ENCODE data around the gene APOBEC3B.
"Not testable (repeated sequence)": the region's sequence is repeated elsewhere in the genome, so short reads cannot be mapped to it uniquely, and the experiment has no call there.

DNA sequence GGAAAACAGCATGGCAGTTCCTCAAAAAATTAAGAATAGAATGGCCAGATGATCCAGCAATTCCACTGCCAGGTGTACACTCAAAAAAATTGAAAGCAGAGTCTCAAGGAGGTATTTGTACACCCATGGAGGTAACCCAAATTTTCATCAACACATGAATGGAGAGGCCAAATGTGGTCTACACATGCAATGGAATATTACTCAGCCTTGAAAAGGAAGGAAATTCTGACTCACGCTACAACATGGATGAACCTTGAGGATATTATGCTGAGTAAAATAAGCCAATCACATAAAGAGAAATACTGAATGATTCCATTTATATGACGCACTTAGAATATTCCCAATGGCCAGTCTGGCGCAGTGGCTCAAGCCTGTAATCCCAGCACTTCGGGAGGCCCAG lies 4.9 kb upstream of the APOBEC3B start:
- TF ChIP-seq TAF1 (IDR thresholded peaks at IDR 0.05; ENCODE audit: borderline replicate concordance, low read depth, low read length); EP300 (IDR thresholded peaks at IDR 0.05; ENCODE audit: borderline replicate concordance in 1 of 2, low read depth in 1 of 2, low read length in 1 of 2); MEF2A (IDR thresholded peaks at IDR 0.05; ENCODE audit: borderline replicate concordance, low read depth); RXRA (IDR thresholded peaks at IDR 0.05; ENCODE audit: borderline replicate concordance, low read depth); RAD21 (IDR thresholded peaks at IDR 0.05; ENCODE audit: low read length); USF2 (IDR thresholded peaks at IDR 0.05; ENCODE audit: borderline replicate concordance, low read depth, low read length); EZH2phosphoT487 (IDR thresholded peaks at IDR 0.05; ENCODE audit: borderline replicate concordance, low read depth); YY1 (IDR thresholded peaks at IDR 0.05; ENCODE audit: low read depth); POLR2AphosphoS5 (IDR thresholded peaks at IDR 0.05; ENCODE audit: low read depth, low read length): not testable (repeated sequence)
- TF ChIP-seq, protein P1, sequence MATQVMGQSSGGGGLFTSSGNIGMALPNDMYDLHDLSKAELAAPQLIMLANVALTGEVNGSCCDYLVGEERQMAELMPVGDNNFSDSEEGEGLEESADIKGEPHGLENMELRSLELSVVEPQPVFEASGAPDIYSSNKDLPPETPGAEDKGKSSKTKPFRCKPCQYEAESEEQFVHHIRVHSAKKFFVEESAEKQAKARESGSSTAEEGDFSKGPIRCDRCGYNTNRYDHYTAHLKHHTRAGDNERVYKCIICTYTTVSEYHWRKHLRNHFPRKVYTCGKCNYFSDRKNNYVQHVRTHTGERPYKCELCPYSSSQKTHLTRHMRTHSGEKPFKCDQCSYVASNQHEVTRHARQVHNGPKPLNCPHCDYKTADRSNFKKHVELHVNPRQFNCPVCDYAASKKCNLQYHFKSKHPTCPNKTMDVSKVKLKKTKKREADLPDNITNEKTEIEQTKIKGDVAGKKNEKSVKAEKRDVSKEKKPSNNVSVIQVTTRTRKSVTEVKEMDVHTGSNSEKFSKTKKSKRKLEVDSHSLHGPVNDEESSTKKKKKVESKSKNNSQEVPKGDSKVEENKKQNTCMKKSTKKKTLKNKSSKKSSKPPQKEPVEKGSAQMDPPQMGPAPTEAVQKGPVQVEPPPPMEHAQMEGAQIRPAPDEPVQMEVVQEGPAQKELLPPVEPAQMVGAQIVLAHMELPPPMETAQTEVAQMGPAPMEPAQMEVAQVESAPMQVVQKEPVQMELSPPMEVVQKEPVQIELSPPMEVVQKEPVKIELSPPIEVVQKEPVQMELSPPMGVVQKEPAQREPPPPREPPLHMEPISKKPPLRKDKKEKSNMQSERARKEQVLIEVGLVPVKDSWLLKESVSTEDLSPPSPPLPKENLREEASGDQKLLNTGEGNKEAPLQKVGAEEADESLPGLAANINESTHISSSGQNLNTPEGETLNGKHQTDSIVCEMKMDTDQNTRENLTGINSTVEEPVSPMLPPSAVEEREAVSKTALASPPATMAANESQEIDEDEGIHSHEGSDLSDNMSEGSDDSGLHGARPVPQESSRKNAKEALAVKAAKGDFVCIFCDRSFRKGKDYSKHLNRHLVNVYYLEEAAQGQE (IDR thresholded peaks at IDR 0.05; ENCODE audit: low read depth, low read length): not testable (repeated sequence)
- TF ChIP-seq, protein P2, sequence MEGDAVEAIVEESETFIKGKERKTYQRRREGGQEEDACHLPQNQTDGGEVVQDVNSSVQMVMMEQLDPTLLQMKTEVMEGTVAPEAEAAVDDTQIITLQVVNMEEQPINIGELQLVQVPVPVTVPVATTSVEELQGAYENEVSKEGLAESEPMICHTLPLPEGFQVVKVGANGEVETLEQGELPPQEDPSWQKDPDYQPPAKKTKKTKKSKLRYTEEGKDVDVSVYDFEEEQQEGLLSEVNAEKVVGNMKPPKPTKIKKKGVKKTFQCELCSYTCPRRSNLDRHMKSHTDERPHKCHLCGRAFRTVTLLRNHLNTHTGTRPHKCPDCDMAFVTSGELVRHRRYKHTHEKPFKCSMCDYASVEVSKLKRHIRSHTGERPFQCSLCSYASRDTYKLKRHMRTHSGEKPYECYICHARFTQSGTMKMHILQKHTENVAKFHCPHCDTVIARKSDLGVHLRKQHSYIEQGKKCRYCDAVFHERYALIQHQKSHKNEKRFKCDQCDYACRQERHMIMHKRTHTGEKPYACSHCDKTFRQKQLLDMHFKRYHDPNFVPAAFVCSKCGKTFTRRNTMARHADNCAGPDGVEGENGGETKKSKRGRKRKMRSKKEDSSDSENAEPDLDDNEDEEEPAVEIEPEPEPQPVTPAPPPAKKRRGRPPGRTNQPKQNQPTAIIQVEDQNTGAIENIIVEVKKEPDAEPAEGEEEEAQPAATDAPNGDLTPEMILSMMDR (IDR thresholded peaks at IDR 0.05): not testable (repeated sequence)
